WTC11 (cell line): ENCODE data around the gene BCL7A. TPM values are rescaled to one million over a fixed set of nuclear protein-coding genes. Genes with fewer than 3 reads are reported as not detected.

Experiments
- ATAC-seq: fragments of 200-7000 bp; cut with Tn5 transposase; 2 replicates; pipeline ENCODE4 v1.10.0; 2021; ENCODE audit warnings: mild to moderate bottlenecking, moderate library complexity
- CTCF ChIA-PET: fragments of 300-600 bp; sonication (Branson Sonifier 250); formaldehyde crosslinking; loops from one replicate; lab custom pipeline; 2021; ENCODE audit warnings: antibody characterized with exemption; lab: Charles Lee
- POLR2A ChIA-PET: fragments of 350-600 bp; sonication (Branson Sonifier 250); formaldehyde crosslinking; loops from one replicate; lab custom pipeline; 2021; ENCODE audit warnings: antibody characterized with exemption; lab: Charles Lee
- DNase-seq: peaks from one replicate; pipeline ENCODE4 v3.0.0; 2021; ENCODE audit warnings: low spot score
- H3K27ac Mint-ChIP-seq: 2 replicates; pipeline ENCODE4 v1.8.0; 2021; ENCODE audit warnings: mixed read lengths
- H3K27me3 Mint-ChIP-seq: 2 replicates; pipeline ENCODE4 v1.8.0; 2021; ENCODE audit warnings: low read depth, mild to moderate bottlenecking, moderate library complexity, mixed read lengths
- H3K36me3 Mint-ChIP-seq: 2 replicates; pipeline ENCODE4 v1.8.0; 2021; ENCODE audit warnings: mixed read lengths
- H3K4me1 Mint-ChIP-seq: 2 replicates; pipeline ENCODE4 v1.8.0; 2022; ENCODE audit warnings: mixed read lengths
- H3K4me3 Mint-ChIP-seq: 2 replicates; pipeline ENCODE4 v1.8.0; 2021; ENCODE audit warnings: mild to moderate bottlenecking, moderate library complexity, mixed read lengths
- H3K9me3 Mint-ChIP-seq: 2 replicates; pipeline ENCODE4 v1.8.0; 2021; ENCODE audit warnings: mixed read lengths
- ATF1 ChIP-seq: sonication (generic); formaldehyde crosslinking; IDR thresholded peaks from 2 replicates; pipeline ENCODE4 v1.8.1; 2023; ENCODE audit warnings: mild to moderate bottlenecking, moderate library complexity, missing genetic modification reagents
- ATF3 ChIP-seq: sonication (generic); formaldehyde crosslinking; conservative IDR thresholded peaks from 2 replicates; pipeline ENCODE4 v1.8.1; 2022; ENCODE audit warnings: mild to moderate bottlenecking, missing genetic modification reagents
- CTCF ChIP-seq: fragments of 200-600 bp; IDR thresholded peaks from 2 replicates; pipeline ENCODE4 v1.8.0; 2022; ENCODE audit warnings: antibody characterized with exemption
- E2F4 ChIP-seq: sonication (generic); formaldehyde crosslinking; IDR thresholded peaks from 2 replicates; pipeline ENCODE4 v1.8.1; 2022; ENCODE audit warnings: low read depth, mild to moderate bottlenecking, moderate library complexity, missing genetic modification reagents, borderline replicate concordance
- ERG ChIP-seq: fragments of 250-450 bp; sonication (Bioruptor Pico); IDR thresholded peaks from 2 replicates; pipeline ENCODE4 v1.8.0; 2021; ENCODE audit warnings: mild to moderate bottlenecking
- FOXJ3 ChIP-seq: sonication (generic); formaldehyde crosslinking; IDR thresholded peaks from 2 replicates; pipeline ENCODE4 v1.9.0; 2021; ENCODE audit warnings: missing genetic modification reagents, mild to moderate bottlenecking, borderline replicate concordance
- FOXP4 ChIP-seq: sonication (generic); formaldehyde crosslinking; IDR thresholded peaks from 2 replicates; pipeline ENCODE4 v1.8.0; 2022; ENCODE audit warnings: mild to moderate bottlenecking, missing genetic modification reagents
- GABPB1 ChIP-seq: sonication (generic); formaldehyde crosslinking; IDR thresholded peaks from 2 replicates; pipeline ENCODE4 v1.8.1; 2023; ENCODE audit warnings: mild to moderate bottlenecking, missing genetic modification reagents
- IRF2 ChIP-seq: sonication (generic); formaldehyde crosslinking; IDR thresholded peaks from 2 replicates; pipeline ENCODE4 v1.8.0; 2022; ENCODE audit warnings: low read depth, missing genetic modification reagents, borderline replicate concordance
- JUN ChIP-seq: sonication (generic); formaldehyde crosslinking; IDR thresholded peaks from 2 replicates; pipeline ENCODE4 v1.8.0; 2023; ENCODE audit warnings: mild to moderate bottlenecking, missing genetic modification reagents
- NFYB ChIP-seq: sonication (generic); formaldehyde crosslinking; conservative IDR thresholded peaks from 2 replicates; pipeline ENCODE4 v1.8.0; 2022; ENCODE audit warnings: low read depth, missing genetic modification reagents
- NR1H2 ChIP-seq: sonication (generic); formaldehyde crosslinking; IDR thresholded peaks from 2 replicates; pipeline ENCODE4 v1.9.0; 2021; ENCODE audit warnings: mild to moderate bottlenecking, moderate library complexity, missing genetic modification reagents
- NR3C1 ChIP-seq: sonication (generic); formaldehyde crosslinking; conservative IDR thresholded peaks from 2 replicates; pipeline ENCODE4 v1.8.1; 2023; ENCODE audit warnings: low read depth, mild to moderate bottlenecking, missing genetic modification reagents
- OVOL2 ChIP-seq: fragments of 250-450 bp; sonication (Bioruptor Pico); IDR thresholded peaks from 2 replicates; pipeline ENCODE4 v1.9.0; 2021; ENCODE audit warnings: mild to moderate bottlenecking, borderline replicate concordance
- SMAD4 ChIP-seq: sonication (generic); formaldehyde crosslinking; IDR thresholded peaks from 2 replicates; pipeline ENCODE4 v1.8.0; 2022; ENCODE audit warnings: mild to moderate bottlenecking, missing genetic modification reagents
- TEAD1 ChIP-seq: sonication (generic); formaldehyde crosslinking; IDR thresholded peaks from 2 replicates; pipeline ENCODE4 v1.8.0; 2022; ENCODE audit warnings: mild to moderate bottlenecking, missing genetic modification reagents
- TP53 ChIP-seq: sonication (generic); formaldehyde crosslinking; IDR thresholded peaks from 2 replicates; pipeline ENCODE4 v1.8.1; 2023; ENCODE audit warnings: mild to moderate bottlenecking, missing genetic modification reagents
- USF1 ChIP-seq: sonication (generic); formaldehyde crosslinking; IDR thresholded peaks from 2 replicates; pipeline ENCODE4 v1.8.0; 2022; ENCODE audit warnings: mild to moderate bottlenecking, missing genetic modification reagents
- ZNF121 ChIP-seq: sonication (generic); formaldehyde crosslinking; IDR thresholded peaks from 2 replicates; pipeline ENCODE4 v1.8.0; 2023; ENCODE audit warnings: missing genetic modification reagents
- ZNF512 ChIP-seq: sonication (generic); formaldehyde crosslinking; IDR thresholded peaks from 2 replicates; pipeline ENCODE4 v1.8.1; 2022; ENCODE audit warnings: missing genetic modification reagents, borderline replicate concordance
- total RNA-seq: library from RNA; stranded (reverse); gene quantifications from 3 replicates; pipeline ENCODE4 v1.2.3, GENCODE V29; 2021

Gene BCL7A
- total RNA-seq, 1 experiment from 2014 or later: 19.7 TPM

GRCh38 chr12:122003651-122004611 is 17.8 kb upstream of the BCL7A start:
- POLR2A ChIA-PET: no interaction called here
- peaks cover 3% of the 10 kb centered on the region for H3K9me3 Mint-ChIP-seq
- no peaks in the 10 kb centered on the region for H3K36me3 Mint-ChIP-seq

GRCh38 chr12:122004633-122005071 is 17.0 kb upstream of the BCL7A start:
- Mint-ChIP-seq H3K27me3 (no peaks in the 10 kb centered on the region; the same call in 1 of the 2 replicates), H3K27ac (no peak overlapping the region), H3K4me3 (no peak overlapping the region), H3K9me3 (peaks cover 1% of the 10 kb centered on the region), H3K36me3 (no peaks in the 10 kb centered on the region), H3K4me1 (peaks cover 6% of the 10 kb centered on the region)
- no peak for ATAC-seq
- CTCF ChIA-PET: interaction anchor here (1.0 kb wide), 1 partner anchor 86 kb away, joined by 4 read pairs; the partner anchor contains the start of gene CFAP251
- POLR2A ChIA-PET: no interaction called here
- no peak for DNase-seq
- TF ChIP-seq SMAD4 (CRISPR knock-in tag) (no peak), FOXJ3 (CRISPR knock-in tag) (no peak), ATF1 (no peak), NFYB (CRISPR knock-in tag) (no peak), ZNF512 (CRISPR knock-in tag) (no peak), FOXP4 (CRISPR knock-in tag) (no peak), TP53 (CRISPR knock-in tag) (no peak)

More at GRCh38 chr12:122003651-122004611, 17.8 kb upstream of the BCL7A start:
- Mint-ChIP-seq H3K4me1 (peaks cover 6% of the 10 kb centered on the region), H3K27me3 (no peaks in the 10 kb centered on the region; the same call in 1 of the 2 replicates), H3K4me3 (no peak overlapping the region), H3K27ac (no peak overlapping the region)
- no peak for ATAC-seq
- no peak for TF ChIP-seq JUN (CRISPR knock-in tag)
- no peak for TF ChIP-seq NR1H2 (CRISPR knock-in tag)
- TF ChIP-seq ZNF121 (CRISPR knock-in tag): no peak
- TF ChIP-seq GABPB1 (CRISPR knock-in tag): no peak
- TF ChIP-seq ATF3 (CRISPR knock-in tag): no peak
- TF ChIP-seq USF1 (CRISPR knock-in tag): no peak
- no peak for TF ChIP-seq TEAD1 (CRISPR knock-in tag)
- no peak for TF ChIP-seq CTCF
- TF ChIP-seq NR3C1 (CRISPR knock-in tag): no peak
- TF ChIP-seq ERG: no peak
- TF ChIP-seq OVOL2: no peak
- no peak for TF ChIP-seq IRF2
- no peak for TF ChIP-seq E2F4 (CRISPR knock-in tag)
- TF ChIP-seq, all 79 proteins: peak for 0
- CTCF ChIA-PET: interaction anchor here (1.0 kb wide), 1 partner anchor 85 kb away, joined by 4 read pairs; the partner anchor contains the start of gene CFAP251
- DNase-seq: no peak
